HG03025 (cell line): ENCODE results near the gene GMDS.

Experiments
- ATAC-seq: cut with Tn5 transposase; IDR thresholded peaks from one replicate; pipeline ENCODE4 v1.9.1; 2021; ENCODE audit warnings: mild to moderate bottlenecking, moderate library complexity; ENCODE audit not compliant: unreplicated experiment, low FRiP score

GMDS gene

GRCh38 chr6:1652842-1653241 lies 592.6 kb downstream of the GMDS start:
- ATAC-seq: no peak

GRCh38 chr6:1651362-1651761 lies 594.0 kb downstream of the GMDS start:
- ATAC-seq: no peak

GRCh38 chr6:1645466-1646185 lies 599.8 kb downstream of the GMDS start:
- no peak for ATAC-seq

- ATAC-seq: no peak
Observed at GRCh38 chr6:1644516-1645060, 600.8 kb downstream of the GMDS start.

GRCh38 chr6:1643830-1644445 lies 601.5 kb downstream of the GMDS start:
- no peak for ATAC-seq

- no peak for ATAC-seq
Observed at GRCh38 chr6:1643111-1643510, 602.3 kb downstream of the GMDS start.

- ATAC-seq: no peak
Observed at GRCh38 chr6:1641343-1641885, 604.0 kb downstream of the GMDS start.

- ATAC-seq: no peak
Observed at GRCh38 chr6:1640476-1640875, 604.9 kb downstream of the GMDS start.

GRCh38 chr6:1639430-1639829 lies 606.0 kb downstream of the GMDS start:
- no peak for ATAC-seq

GRCh38 chr6:1636971-1637871 lies 608.2 kb downstream of the GMDS start:
- no peak for ATAC-seq

- ATAC-seq: no peak
Observed at GRCh38 chr6:1636272-1636825, 609.1 kb downstream of the GMDS start.

GRCh38 chr6:1635305-1636010 lies 609.9 kb downstream of the GMDS start:
- ATAC-seq: no peak

GRCh38 chr6:1634081-1634480 lies 611.3 kb downstream of the GMDS start:
- no peak for ATAC-seq

GRCh38 chr6:1633366-1634021 lies 611.9 kb downstream of the GMDS start:
- ATAC-seq: no peak

- no peak for ATAC-seq
Observed at GRCh38 chr6:1631251-1631650, 614.2 kb downstream of the GMDS start.

GRCh38 chr6:1630771-1631217 lies 614.6 kb downstream of the GMDS start:
- ATAC-seq: no peak

GRCh38 chr6:1630212-1630770 lies 615.1 kb downstream of the GMDS start:
- no peak for ATAC-seq

GRCh38 chr6:1629316-1629715 lies 616.1 kb downstream of the GMDS start:
- ATAC-seq: no peak
